Measurements from ENCODE around the gene HPDL.

Gene HPDL

DNA sequence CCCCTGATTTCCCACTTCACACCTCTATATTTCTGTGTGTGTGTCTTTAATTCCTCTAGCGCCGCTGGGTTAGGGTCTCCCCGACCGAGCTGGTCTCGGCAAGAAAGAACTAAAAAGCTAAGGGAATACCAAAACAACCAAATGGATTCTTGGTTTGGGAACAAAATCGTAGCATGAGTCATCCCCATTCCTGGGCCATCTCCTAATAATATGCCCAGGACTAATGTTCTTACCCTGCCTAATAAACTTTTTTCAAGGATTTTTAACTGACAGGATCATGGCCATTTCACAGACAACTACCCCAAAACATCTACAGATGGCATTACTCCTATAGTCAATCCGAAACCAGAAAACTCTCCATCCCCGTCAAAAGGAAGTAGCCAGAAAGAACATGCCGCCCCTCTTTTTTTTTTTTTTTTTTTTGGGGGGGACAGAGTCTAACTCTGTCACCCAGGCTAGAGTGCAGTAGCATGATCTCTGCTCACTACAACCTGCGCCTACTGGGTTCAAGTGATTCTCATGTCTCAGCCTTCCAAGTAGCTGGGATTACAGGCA lies 4.1 kb upstream of the HPDL start:
- no peak for DNase-seq (ENCODE audit: low read depth)

GRCh38 chr1:45325851-45326506 lies 716 bp upstream of the HPDL start:
- no peak for DNase-seq (ENCODE audit: low read depth)

DNA sequence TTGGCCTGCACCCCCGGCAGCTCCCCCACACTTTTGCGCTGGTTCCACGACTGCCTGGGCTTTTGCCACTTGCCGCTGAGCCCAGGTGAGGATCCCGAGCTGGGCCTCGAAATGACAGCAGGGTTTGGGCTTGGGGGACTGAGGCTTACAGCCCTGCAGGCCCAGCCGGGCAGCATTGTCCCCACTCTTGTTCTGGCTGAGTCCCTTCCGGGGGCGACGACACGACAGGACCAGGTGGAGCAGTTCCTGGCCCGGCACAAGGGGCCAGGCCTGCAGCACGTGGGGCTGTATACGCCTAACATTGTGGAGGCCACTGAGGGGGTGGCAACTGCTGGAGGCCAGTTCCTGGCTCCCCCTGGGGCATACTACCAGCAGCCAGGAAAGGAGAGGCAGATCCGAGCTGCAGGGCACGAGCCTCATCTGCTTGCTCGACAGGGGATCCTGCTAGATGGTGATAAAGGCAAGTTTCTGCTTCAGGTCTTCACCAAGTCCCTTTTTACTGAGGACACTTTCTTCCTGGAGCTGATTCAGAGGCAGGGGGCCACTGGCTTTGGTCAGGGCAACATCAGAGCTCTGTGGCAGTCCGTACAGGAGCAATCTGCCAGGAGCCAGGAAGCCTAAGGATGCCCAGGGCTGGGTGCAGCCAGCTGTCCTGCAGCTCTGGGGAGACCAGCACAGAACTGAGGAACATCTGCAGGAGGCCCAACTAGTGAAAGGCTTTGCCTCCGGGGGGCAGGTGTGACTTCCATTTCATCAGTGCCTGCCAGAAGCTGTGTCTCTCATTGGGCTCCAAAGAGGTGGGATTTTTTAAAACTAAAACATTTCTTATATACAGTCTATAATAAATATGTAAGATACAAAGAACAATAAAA lies 1.2 kb downstream of the HPDL start:
- no peak for DNase-seq (ENCODE audit: low read depth)

- DNase-seq (ENCODE audit: low read depth) = no peak
Observed at GRCh38 chr1:45328680-45329079, 2.0 kb downstream of the HPDL start.

DNA sequence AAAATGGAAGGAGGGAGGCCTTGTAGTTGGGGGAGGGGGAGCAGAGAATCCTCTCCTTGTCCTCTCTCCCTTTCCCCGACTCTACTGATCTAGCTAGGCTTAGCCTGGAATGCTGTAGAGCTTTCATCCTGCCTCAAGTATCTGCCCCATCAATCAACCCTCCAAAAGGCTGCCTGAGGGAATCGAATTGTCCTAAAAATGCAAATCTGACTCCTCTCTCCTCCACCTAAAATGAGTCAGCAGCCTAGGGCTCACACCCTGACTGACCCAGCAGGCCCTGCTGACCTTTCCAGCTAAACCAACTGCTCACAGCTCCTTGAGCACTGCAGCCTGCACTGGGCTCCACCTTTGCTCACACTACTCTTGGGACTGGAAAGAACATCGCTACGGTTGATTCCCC lies 2.8 kb downstream of the HPDL start:
- no peak for DNase-seq (ENCODE audit: low read depth)

- DNase-seq (ENCODE audit: low read depth) = no peak
Observed at GRCh38 chr1:45331436-45332345, 5.0 kb downstream of the HPDL start.

DNA sequence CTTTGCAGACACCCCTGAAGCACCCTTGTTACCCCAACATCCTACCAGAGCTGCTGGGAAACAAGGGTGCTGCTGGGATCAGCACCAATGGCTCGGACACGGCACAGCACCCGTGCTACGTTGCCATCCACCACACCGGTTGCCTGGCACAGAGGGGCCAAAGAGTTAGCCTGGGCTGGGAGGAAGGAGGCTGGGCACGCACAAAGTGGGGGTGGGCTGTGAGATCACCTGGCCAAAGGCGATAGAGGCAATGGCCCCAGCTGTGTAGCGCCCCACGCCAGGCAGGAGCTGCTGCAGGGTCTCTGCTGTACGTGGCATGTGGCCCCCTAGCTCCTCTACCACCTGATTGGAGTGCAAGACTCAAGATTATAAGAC lies 5.6 kb downstream of the HPDL start:
- no peak for DNase-seq (ENCODE audit: low read depth)

- DNase-seq (ENCODE audit: low read depth) = no peak
Observed at GRCh38 chr1:45334308-45335245, 7.9 kb downstream of the HPDL start.

DNA sequence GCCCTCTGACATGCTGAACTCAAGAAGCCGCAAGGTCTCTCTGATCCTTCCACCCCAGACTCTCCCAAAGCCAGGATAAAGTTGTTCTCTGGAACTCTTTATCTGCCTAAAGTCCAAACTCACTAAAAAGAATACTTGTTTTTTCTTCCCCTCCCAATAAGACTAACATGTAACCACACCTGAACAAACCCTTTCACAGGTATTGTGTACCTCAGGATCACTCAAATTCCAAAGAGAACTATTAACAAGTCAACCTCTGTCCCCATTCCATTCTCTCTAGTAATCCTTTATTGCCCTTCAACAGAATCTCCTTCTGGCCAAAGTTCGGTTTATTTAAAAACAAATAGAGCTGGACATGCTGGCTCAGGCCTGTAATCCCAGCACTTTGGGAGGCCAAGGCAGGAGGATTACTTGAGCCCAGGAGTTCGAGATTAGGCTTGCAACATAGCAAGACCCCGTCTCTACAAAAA lies 9.2 kb downstream of the HPDL start:
- DNase-seq (ENCODE audit: low read depth) = no peak

GRCh38 chr1:45337630-45338325 lies 11.1 kb downstream of the HPDL start:
- DNase-seq (ENCODE audit: low read depth) = no peak

- peak; percentile 82 for DNase-seq (ENCODE audit: low read depth)
Observed at GRCh38 chr1:45339789-45340558, 13.3 kb downstream of the HPDL start, which contains the start of the genes MUTYH and TOE1. Gene MUTYH (minus strand): TSS chr1:45340440. CDS start chr1:45334505, 5,935 bp downstream. Gene TOE1 (plus strand): TSS chr1:45340170. CDS start chr1:45340253, 83 bp downstream.

DNA sequence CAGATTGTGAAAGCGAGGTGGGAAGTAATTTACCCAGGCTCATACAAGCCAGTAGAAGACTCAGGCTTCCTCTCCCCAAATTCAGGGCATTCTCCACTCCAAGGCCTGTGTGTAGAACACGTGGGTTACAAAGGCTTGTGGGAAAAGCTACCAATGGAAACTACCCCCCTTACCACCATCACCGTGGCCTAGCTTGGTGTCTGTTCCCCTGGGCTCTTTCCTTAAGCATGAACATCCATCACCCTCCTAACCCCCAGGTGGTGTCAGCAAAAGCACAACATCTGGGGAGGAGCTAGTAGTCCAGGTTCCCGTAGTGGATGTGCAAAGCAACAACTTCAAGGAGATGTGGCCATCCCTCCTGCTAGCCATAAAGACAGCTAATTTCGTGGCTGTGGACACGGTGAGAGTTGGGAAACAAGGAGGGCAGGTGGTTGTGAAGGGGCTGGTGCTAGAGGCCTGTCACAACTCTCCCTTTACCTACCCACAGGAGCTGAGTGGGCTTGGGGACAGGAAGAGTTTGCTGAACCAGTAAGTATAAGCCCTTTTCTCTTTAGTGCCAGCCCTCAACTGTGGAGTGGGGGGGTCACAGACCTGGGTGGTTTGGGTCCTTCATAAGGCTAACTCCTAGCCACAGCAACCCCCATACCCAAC lies 14.2 kb downstream of the HPDL start:
- DNase-seq (ENCODE audit: low read depth) = no peak

DNA sequence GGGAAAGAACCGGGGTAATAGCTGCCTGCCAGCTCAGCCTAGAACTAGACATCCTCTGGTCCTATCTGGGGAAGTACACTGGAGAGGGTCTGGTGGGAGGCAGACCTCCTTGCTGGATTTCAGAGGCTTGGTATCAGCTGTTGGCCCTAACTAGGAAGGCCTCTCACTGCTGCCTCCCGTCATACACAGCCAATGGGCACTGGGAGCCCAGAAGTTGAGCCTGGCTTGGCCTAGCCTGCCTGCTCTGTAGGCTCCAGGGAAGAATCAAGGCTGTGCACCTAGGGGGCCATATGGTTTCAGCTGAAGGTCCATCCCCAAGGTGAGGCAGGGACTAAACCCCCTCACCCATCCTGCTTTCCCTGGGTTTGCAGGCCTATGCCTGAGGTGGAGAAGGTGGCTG lies 17.8 kb downstream of the HPDL start:
- DNase-seq (ENCODE audit: low read depth) = no peak

- DNase-seq (ENCODE audit: low read depth) = no peak
Observed at GRCh38 chr1:45345014-45345413, 18.3 kb downstream of the HPDL start.

DNA sequence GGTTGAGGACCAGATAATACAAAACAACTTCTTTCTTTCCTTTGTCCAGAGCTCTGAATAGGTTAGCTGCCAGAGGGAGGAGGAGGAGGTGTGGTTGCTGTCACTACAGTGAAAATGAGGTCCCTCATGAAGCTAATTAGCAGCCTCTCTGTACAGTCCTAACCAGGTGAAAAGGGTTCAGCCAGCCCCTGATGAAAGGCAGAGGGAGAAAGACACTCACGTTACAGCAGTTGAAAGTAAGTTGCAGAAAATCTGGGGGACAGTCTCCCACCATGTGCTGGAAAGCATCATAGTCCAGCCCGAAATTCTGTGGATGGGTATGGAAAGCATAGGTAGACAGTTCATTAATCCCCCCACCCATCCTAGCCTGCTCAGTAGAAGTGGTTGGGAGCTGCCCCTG lies 19.8 kb downstream of the HPDL start:
- DNase-seq (ENCODE audit: low read depth) = no peak

- no peak for DNase-seq (ENCODE audit: low read depth)
Observed at GRCh38 chr1:45348020-45348419, 21.3 kb downstream of the HPDL start.

DNA sequence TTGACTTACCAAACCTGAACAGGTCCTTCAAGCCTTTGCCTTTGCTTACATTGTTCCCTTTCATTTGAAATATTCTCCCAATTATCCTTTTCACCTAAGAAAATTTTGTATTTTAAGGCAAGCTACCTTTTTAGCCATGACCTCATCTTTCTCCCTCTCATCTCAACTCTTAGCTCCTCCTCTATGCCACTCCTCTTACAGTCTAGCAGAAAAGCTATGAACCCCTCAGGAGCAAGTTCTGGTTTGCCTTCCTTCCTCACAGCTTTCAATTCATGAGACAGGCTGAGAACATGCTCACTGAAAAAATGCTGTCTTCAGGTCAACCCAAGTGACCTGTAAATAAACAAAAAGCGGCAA lies 21.9 kb downstream of the HPDL start:
- DNase-seq (ENCODE audit: low read depth) = no peak

- no peak for DNase-seq (ENCODE audit: low read depth)
Observed at GRCh38 chr1:45348966-45349677, 22.4 kb downstream of the HPDL start.
